Sigmoid colon (tissue), 4 donors: ENCODE data around the gene ZNF652.
"Not testable (repeated sequence)": the region's sequence is repeated elsewhere in the genome, so short reads cannot be mapped to it uniquely, and the experiment has no call there.

Source experiments
- EP300 ChIP-seq, 4 donors: sonication (generic); formaldehyde crosslinking; IDR thresholded peaks; one replicate each; pipeline ENCODE4 v1.6.1; 2017; ENCODE audit warnings: antibody characterized with exemption in 4 of 4
- POLR2A ChIP-seq, 2 donors: fragments of 450-650 bp; IDR thresholded peaks; one replicate each; pipeline ENCODE4 v1.6.1; 2016; ENCODE audit warnings: antibody characterized with exemption in 2 of 2, mild to moderate bottlenecking in 2 of 2, moderate library complexity in 2 of 2
- POLR2AphosphoS5 ChIP-seq, 4 donors: sonication (generic); formaldehyde crosslinking; IDR thresholded peaks; one replicate each; pipeline ENCODE4 v1.6.1; 2017; ENCODE audit warnings: antibody characterized with exemption in 4 of 4
- TF ChIP-seq, protein P1 (sequence below), 4 experiments: fragments of 450-650 bp in 3 of 4; fragments of 200-600 bp in 1 of 4; IDR thresholded peaks; one replicate each; pipeline ENCODE4 v1.5.1; 2016 to 2019; ENCODE audit warnings: antibody characterized with exemption in 4 of 4, mild to moderate bottlenecking in 3 of 4, moderate library complexity in 2 of 4

DNA sequence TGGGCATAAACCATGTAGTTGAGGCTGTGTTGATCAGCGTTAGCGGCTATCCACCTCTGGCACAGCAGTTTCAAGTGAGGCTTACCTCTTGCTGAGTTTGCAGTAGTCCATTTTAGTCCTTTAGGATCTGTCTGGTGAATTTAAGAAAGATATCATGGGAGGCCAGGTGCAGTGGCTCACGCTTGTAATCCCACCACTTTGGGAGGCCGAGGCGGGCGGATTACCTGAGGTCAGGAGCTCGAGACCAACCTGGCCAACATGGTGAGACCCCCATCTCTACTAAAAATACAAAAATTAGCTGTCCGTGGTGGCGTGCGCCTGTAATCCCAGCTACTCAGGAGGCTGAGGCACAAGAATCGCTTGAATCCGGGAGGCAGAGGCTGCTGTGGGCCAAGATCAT is 86.1 kb downstream of the ZNF652 start:
- TF ChIP-seq, protein P1, sequence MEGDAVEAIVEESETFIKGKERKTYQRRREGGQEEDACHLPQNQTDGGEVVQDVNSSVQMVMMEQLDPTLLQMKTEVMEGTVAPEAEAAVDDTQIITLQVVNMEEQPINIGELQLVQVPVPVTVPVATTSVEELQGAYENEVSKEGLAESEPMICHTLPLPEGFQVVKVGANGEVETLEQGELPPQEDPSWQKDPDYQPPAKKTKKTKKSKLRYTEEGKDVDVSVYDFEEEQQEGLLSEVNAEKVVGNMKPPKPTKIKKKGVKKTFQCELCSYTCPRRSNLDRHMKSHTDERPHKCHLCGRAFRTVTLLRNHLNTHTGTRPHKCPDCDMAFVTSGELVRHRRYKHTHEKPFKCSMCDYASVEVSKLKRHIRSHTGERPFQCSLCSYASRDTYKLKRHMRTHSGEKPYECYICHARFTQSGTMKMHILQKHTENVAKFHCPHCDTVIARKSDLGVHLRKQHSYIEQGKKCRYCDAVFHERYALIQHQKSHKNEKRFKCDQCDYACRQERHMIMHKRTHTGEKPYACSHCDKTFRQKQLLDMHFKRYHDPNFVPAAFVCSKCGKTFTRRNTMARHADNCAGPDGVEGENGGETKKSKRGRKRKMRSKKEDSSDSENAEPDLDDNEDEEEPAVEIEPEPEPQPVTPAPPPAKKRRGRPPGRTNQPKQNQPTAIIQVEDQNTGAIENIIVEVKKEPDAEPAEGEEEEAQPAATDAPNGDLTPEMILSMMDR (IDR thresholded peaks at IDR 0.05) = not testable (repeated sequence)
- TF ChIP-seq POLR2A, EP300, POLR2AphosphoS5 (IDR thresholded peaks at IDR 0.05): not testable (repeated sequence)
